Glutamatergic neuron (in vitro differentiated cells): ENCODE measurements around the gene BDH1. TPM values are rescaled to one million over a fixed set of nuclear protein-coding genes. Genes with fewer than 3 reads are reported as not detected.

Source experiments
- DNase-seq: peaks from one replicate; pipeline ENCODE4 v3.0.0; 2022
- H3K27ac Mint-ChIP-seq: one replicate; pipeline ENCODE4 v1.8.0; 2020; ENCODE audit warnings: mild to moderate bottlenecking, mixed read lengths, inconsistent platforms; ENCODE audit not compliant: unreplicated experiment
- H3K27me3 Mint-ChIP-seq: one replicate; pipeline ENCODE4 v1.8.0; 2020; ENCODE audit warnings: mild to moderate bottlenecking, moderate library complexity, mixed read lengths, inconsistent platforms; ENCODE audit not compliant: unreplicated experiment
- H3K36me3 Mint-ChIP-seq: one replicate; pipeline ENCODE4 v1.8.0; 2020; ENCODE audit warnings: mild to moderate bottlenecking, mixed read lengths, inconsistent platforms; ENCODE audit not compliant: unreplicated experiment
- H3K4me1 Mint-ChIP-seq: one replicate; pipeline ENCODE4 v1.8.0; 2020; ENCODE audit warnings: mild to moderate bottlenecking, low read depth, mixed read lengths, inconsistent platforms; ENCODE audit not compliant: unreplicated experiment
- H3K4me3 Mint-ChIP-seq: one replicate; pipeline ENCODE4 v1.8.0; 2020; ENCODE audit warnings: mild to moderate bottlenecking, mixed read lengths, inconsistent platforms; ENCODE audit not compliant: unreplicated experiment
- H3K9me3 Mint-ChIP-seq: one replicate; pipeline ENCODE4 v1.8.0; 2020; ENCODE audit warnings: mild to moderate bottlenecking, moderate library complexity, mixed read lengths, inconsistent platforms; ENCODE audit not compliant: unreplicated experiment
- total RNA-seq: library from RNA; stranded (reverse); fragmentation: NEBNext Ultra II Directional; extraction: Animal tissue kit (Norgen Biotek cat#: 25700); gene quantifications from one replicate; pipeline ENCODE4 v1.2.1, GENCODE V29; 2021; ENCODE audit not compliant: unreplicated experiment
- TF ChIP-seq, protein P1 (sequence below): fragments of 200-600 bp; sonication (generic); IDR thresholded peaks from one replicate; pipeline ENCODE4 v1.5.0; 2021; ENCODE audit not compliant: partially characterized antibody, unreplicated experiment

Gene BDH1
- total RNA-seq, 1 donor from 2014 or later, result 19.4 TPM

GRCh38 chr3:197504229-197504628, 51.5 kb downstream of the BDH1 start:
- Mint-ChIP-seq H3K9me3 (peaks cover 9% of the 10 kb centered on the region), H3K4me3 (no peak overlapping the region), H3K36me3 (no peaks in the 10 kb centered on the region), H3K4me1 (peaks cover 42% of the 10 kb centered on the region), H3K27ac (no peak overlapping the region), H3K27me3 (peaks cover 7% of the 10 kb centered on the region)
- DNase-seq, result no peak
- TF ChIP-seq, protein P1, sequence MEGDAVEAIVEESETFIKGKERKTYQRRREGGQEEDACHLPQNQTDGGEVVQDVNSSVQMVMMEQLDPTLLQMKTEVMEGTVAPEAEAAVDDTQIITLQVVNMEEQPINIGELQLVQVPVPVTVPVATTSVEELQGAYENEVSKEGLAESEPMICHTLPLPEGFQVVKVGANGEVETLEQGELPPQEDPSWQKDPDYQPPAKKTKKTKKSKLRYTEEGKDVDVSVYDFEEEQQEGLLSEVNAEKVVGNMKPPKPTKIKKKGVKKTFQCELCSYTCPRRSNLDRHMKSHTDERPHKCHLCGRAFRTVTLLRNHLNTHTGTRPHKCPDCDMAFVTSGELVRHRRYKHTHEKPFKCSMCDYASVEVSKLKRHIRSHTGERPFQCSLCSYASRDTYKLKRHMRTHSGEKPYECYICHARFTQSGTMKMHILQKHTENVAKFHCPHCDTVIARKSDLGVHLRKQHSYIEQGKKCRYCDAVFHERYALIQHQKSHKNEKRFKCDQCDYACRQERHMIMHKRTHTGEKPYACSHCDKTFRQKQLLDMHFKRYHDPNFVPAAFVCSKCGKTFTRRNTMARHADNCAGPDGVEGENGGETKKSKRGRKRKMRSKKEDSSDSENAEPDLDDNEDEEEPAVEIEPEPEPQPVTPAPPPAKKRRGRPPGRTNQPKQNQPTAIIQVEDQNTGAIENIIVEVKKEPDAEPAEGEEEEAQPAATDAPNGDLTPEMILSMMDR, result no peak

- Mint-ChIP-seq H3K9me3 (peaks cover 9% of the 10 kb centered on the region), H3K36me3 (no peaks in the 10 kb centered on the region), H3K4me1 (peaks cover 40% of the 10 kb centered on the region), H3K27me3 (peaks cover 5% of the 10 kb centered on the region), H3K27ac (peak overlapping the region; percentile 52), H3K4me3 (no peak overlapping the region)
- TF ChIP-seq, protein P1, result no peak
- no peak for DNase-seq
Measured at GRCh38 chr3:197503652-197504051, 52.1 kb downstream of the BDH1 start.

- peaks cover 36% of the 10 kb centered on the region for H3K4me1 Mint-ChIP-seq
- TF ChIP-seq, protein P1, result peak; percentile 74
- peak overlapping the region; percentile 15 for H3K4me3 Mint-ChIP-seq
- H3K27me3 Mint-ChIP-seq, result peaks cover 4% of the 10 kb centered on the region
- H3K36me3 Mint-ChIP-seq, result peaks cover 7% of the 10 kb centered on the region
- H3K9me3 Mint-ChIP-seq, result peaks cover 12% of the 10 kb centered on the region
- H3K27ac Mint-ChIP-seq, result peak overlapping the region; percentile 84
- peak; percentile 61 for DNase-seq
Measured at GRCh38 chr3:197501879-197502620, 53.7 kb downstream of the BDH1 start.

DNA sequence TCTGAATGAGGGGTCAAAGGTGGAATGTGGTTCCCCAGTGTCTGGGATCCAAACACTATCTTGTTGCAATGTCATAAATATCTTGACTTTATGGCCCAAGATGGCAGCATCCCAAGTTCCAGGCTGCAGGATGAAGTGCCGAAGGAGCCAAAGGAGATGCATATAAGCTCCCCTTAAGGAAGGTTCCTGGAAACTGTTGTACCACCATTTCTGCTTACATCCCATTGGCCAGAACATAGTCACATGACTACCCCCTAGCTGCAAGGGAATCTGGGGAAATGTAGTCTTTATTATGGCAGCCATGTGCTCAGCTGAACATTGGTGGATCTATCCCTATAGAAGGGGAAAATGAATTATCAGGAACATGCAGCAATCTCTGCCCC, 54.3 kb downstream of the BDH1 start:
- Mint-ChIP-seq H3K27ac (no peak overlapping the region), H3K36me3 (peaks cover 7% of the 10 kb centered on the region)
- TF ChIP-seq, protein P1, result no peak

DNA sequence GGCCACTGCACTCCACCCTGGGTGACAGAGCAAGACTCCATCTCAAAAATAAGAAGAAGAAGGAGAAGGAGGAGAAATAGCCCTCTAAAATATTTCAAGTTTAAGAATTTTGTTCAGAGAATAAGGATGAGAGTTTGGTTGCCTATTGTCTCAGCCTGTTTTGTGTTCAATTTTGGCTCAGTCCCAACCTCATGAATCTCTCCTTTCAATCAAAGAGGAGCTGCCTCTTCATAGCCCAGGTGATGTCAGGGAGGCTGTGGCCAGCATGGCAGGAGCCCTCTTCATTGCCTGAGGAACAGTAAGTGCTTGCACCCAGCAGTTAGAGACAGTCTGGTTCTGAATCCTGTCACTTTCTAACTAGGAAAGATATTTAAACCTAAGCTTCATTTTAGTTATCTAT, 55.0 kb downstream of the BDH1 start:
- Mint-ChIP-seq H3K9me3 (peaks cover 10% of the 10 kb centered on the region), H3K4me1 (peaks cover 39% of the 10 kb centered on the region), H3K27me3 (peaks cover 4% of the 10 kb centered on the region), H3K27ac (no peak overlapping the region), H3K4me3 (no peak overlapping the region), H3K36me3 (peaks cover 7% of the 10 kb centered on the region)
- TF ChIP-seq, protein P1, result no peak
- DNase-seq, result no peak

More for the DNA sequence above, 54.3 kb downstream of the BDH1 start:
- no peak overlapping the region for H3K4me3 Mint-ChIP-seq
- peaks cover 10% of the 10 kb centered on the region for H3K9me3 Mint-ChIP-seq
- DNase-seq, result no peak
- H3K4me1 Mint-ChIP-seq, result peaks cover 38% of the 10 kb centered on the region
- peaks cover 4% of the 10 kb centered on the region for H3K27me3 Mint-ChIP-seq
